OCI-LY7 (cell line): ENCODE measurements around the gene ERBB2. TPM values are rescaled to one million over a fixed set of nuclear protein-coding genes. Genes with fewer than 3 reads are reported as not detected.

ENCODE experiments used
- BruUV-seq: library from RNA; stranded (reverse); fragments of 400-500 nt; replicated peaks from 2 replicates; lab custom pipeline; 2021; lab: Mats Ljungman, UMichigan
- CTCF ChIA-PET: fragments of 300-600 bp; sonication (Branson Sonifier 250); formaldehyde crosslinking; loops from one replicate; lab custom pipeline; 2022; ENCODE audit warnings: antibody characterized with exemption; ENCODE audit not compliant: unreplicated experiment; lab: Charles Lee
- POLR2A ChIA-PET: fragments of 300-600 bp; sonication (Branson Sonifier 250); formaldehyde crosslinking; loops from one replicate; lab custom pipeline; 2022; ENCODE audit warnings: antibody characterized with exemption; lab: Charles Lee
- DNase-seq: peaks from one replicate; pipeline ENCODE4 v3.0.0-alpha.2; 2015; ENCODE audit warnings: low spot score
- H2AFZ ChIP-seq: fragments of 200-600 bp; sonication (generic), shearing (Covaris generic); 2 replicates; pipeline ENCODE4 v1.6.1; 2014; ENCODE audit warnings: mild to moderate bottlenecking, antibody characterized with exemption, low read length, moderate library complexity
- H3K27ac ChIP-seq: fragments of 200-600 bp; sonication (generic); 2 replicates; pipeline ENCODE4 v1.5.1; 2014; ENCODE audit warnings: mixed run types, low read depth, mild to moderate bottlenecking, moderate library complexity, low read length, inconsistent platforms; ENCODE audit not compliant: poor library complexity, severe bottlenecking
- H3K36me3 ChIP-seq: fragments of 200-600 bp; sonication (generic); 2 replicates; pipeline ENCODE4 v1.6.1; 2014; ENCODE audit warnings: mild to moderate bottlenecking, antibody characterized with exemption, low read length, moderate library complexity, mixed read lengths; ENCODE audit not compliant: insufficient read depth
- H3K4me1 ChIP-seq: fragments of 200-600 bp; sonication (generic); 2 replicates; pipeline ENCODE4 v1.5.1; 2014; ENCODE audit warnings: mild to moderate bottlenecking, low read length; ENCODE audit not compliant: insufficient read depth, poor library complexity, severe bottlenecking
- H3K4me2 ChIP-seq: fragments of 200-600 bp; sonication (generic); 2 replicates; pipeline ENCODE4 v1.6.1; 2014; ENCODE audit warnings: mild to moderate bottlenecking, low read length
- H3K4me3 ChIP-seq: fragments of 200-600 bp; sonication (generic); 2 replicates; pipeline ENCODE4 v1.5.1; 2014; ENCODE audit warnings: mild to moderate bottlenecking, low read depth, low read length; ENCODE audit not compliant: poor library complexity, severe bottlenecking
- H3K79me2 ChIP-seq: fragments of 200-600 bp; sonication (generic); 2 replicates; pipeline ENCODE4 v1.6.1; 2016; ENCODE audit warnings: low read depth, mild to moderate bottlenecking, low read length, moderate library complexity, mixed read lengths; ENCODE audit not compliant: insufficient read depth
- H3K9me2 ChIP-seq: fragments of 200-600 bp; sonication (generic); 2 replicates; pipeline ENCODE4 v1.6.1; 2016; ENCODE audit warnings: mild to moderate bottlenecking, low read length, mixed read lengths; ENCODE audit not compliant: insufficient read depth
- H3K9me3 ChIP-seq: fragments of 200-600 bp; sonication (generic); 2 replicates; pipeline ENCODE4 v1.6.1; 2014; ENCODE audit warnings: mild to moderate bottlenecking, mixed run types, low read length, mixed read lengths
- H4K20me1 ChIP-seq: fragments of 200-600 bp; sonication (generic); 2 replicates; pipeline ENCODE4 v1.6.1; 2014; ENCODE audit warnings: mild to moderate bottlenecking, antibody characterized with exemption, low read length, moderate library complexity, mixed read lengths; ENCODE audit not compliant: insufficient read depth
- EZH2phosphoT487 ChIP-seq: fragments of 200-600 bp; sonication (generic); IDR thresholded peaks from 2 replicates; pipeline ENCODE4 v1.6.1; 2018; ENCODE audit warnings: low read depth, borderline replicate concordance, mild to moderate bottlenecking, mixed run types, antibody characterized with exemption, low read length, moderate library complexity, mixed read lengths
- intact Hi-C: fragments of 100-400 bp; cut with micrococcal nuclease; formaldehyde crosslinking; loops from one replicate; pipeline ENCODE4 v1.10.0; 2022; ENCODE audit not compliant: unreplicated experiment
- total RNA-seq, 2 experiments: library from RNA; depleted of rRNA in 1 of 2; stranded (reverse); fragments of >200 nt in 1 of 2; shearing (Covaris generic) in 1 of 2; gene quantifications; 2 replicates each; pipeline ENCODE4 v1.2.3, GENCODE V29; 2014 to 2022
- TF ChIP-seq, protein P1 (sequence below): fragments of 200-600 bp; sonication (generic); conservative IDR thresholded peaks from 2 replicates; pipeline ENCODE4 v1.5.1; 2014; ENCODE audit warnings: mild to moderate bottlenecking, antibody characterized with exemption, low read length, moderate library complexity, mixed read lengths

The ERBB2 gene
- total RNA-seq, 2 experiments from 2014 or later = 6.5 to 11.4 TPM

DNA sequence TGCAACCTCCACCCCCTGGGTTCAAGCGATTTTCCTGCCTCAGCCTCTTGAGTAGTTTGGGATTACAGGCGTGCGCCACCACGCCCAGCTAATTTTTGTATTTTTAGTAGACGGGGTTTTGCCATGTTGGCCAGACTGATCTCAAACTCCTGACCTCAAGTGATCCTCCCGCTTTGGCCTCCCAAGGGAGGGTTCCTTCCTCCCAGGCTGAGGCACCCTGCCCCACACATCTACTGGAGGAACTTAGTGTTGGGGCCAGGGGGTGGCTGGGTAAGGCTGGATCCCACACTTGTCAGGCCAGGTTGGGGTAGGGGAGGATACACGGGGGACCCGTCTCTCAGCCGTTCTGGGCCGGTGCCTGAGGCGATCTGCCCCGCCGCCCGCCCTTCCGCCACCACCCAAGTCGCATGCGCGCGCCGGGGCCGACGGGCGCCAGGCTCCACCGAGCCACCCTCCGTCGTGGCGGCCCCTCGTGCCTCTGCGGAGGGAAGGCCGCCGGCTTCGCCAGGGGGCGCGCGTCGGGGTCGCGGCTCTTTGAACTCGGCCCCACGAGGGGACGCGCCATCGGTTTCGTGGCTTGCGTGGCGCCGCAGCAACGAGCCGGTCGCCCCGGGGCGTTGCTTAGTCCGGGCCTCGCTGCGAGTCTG, 53.8 kb downstream of the ERBB2 start:
- intact Hi-C loops = loop anchor here (1.0 to 10.0 kb wide), 10 partner anchors 23 to 299 kb away; partner anchors contain the start of genes IKZF3, LRRC3C, MED1 and MIEN1
- TF ChIP-seq, protein P1, sequence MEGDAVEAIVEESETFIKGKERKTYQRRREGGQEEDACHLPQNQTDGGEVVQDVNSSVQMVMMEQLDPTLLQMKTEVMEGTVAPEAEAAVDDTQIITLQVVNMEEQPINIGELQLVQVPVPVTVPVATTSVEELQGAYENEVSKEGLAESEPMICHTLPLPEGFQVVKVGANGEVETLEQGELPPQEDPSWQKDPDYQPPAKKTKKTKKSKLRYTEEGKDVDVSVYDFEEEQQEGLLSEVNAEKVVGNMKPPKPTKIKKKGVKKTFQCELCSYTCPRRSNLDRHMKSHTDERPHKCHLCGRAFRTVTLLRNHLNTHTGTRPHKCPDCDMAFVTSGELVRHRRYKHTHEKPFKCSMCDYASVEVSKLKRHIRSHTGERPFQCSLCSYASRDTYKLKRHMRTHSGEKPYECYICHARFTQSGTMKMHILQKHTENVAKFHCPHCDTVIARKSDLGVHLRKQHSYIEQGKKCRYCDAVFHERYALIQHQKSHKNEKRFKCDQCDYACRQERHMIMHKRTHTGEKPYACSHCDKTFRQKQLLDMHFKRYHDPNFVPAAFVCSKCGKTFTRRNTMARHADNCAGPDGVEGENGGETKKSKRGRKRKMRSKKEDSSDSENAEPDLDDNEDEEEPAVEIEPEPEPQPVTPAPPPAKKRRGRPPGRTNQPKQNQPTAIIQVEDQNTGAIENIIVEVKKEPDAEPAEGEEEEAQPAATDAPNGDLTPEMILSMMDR = no peak
- TF ChIP-seq EZH2phosphoT487 = no peak
- peak overlapping the region; percentile 31; the same call in 1 of the 2 replicates for H2AFZ ChIP-seq
- BruUV-seq = no TSS peak
- peak; percentile 78 for DNase-seq
- ChIA-PET CTCF (interaction anchor here (1.7 kb wide), 1 partner anchor 132 kb away, joined by 5 read pairs; no protein-coding TSS in a partner anchor), POLR2A (interaction anchor here (0.8 to 3.8 kb wide), 3 partner anchors 45 to 108 kb away, joined by 3 to 27 read pairs (median 4); no protein-coding TSS in a partner anchor)
- no peaks in the 10 kb centered on the region for H3K9me2 ChIP-seq
- H3K79me2 ChIP-seq = peaks cover 8% of the 10 kb centered on the region; the same call in 1 of the 2 replicates
- peak overlapping the region; percentile 75 for H3K4me2 ChIP-seq
- no peaks in the 10 kb centered on the region; the same call in 1 of the 2 replicates for H3K36me3 ChIP-seq
- peak overlapping the region; percentile 63 for H3K4me3 ChIP-seq
- peak overlapping the region; percentile 85 for H3K27ac ChIP-seq
- peaks cover 66% of the 10 kb centered on the region for H3K4me1 ChIP-seq
- H3K9me3 ChIP-seq = no peaks in the 10 kb centered on the region
- H4K20me1 ChIP-seq = no peaks in the 10 kb centered on the region

DNA sequence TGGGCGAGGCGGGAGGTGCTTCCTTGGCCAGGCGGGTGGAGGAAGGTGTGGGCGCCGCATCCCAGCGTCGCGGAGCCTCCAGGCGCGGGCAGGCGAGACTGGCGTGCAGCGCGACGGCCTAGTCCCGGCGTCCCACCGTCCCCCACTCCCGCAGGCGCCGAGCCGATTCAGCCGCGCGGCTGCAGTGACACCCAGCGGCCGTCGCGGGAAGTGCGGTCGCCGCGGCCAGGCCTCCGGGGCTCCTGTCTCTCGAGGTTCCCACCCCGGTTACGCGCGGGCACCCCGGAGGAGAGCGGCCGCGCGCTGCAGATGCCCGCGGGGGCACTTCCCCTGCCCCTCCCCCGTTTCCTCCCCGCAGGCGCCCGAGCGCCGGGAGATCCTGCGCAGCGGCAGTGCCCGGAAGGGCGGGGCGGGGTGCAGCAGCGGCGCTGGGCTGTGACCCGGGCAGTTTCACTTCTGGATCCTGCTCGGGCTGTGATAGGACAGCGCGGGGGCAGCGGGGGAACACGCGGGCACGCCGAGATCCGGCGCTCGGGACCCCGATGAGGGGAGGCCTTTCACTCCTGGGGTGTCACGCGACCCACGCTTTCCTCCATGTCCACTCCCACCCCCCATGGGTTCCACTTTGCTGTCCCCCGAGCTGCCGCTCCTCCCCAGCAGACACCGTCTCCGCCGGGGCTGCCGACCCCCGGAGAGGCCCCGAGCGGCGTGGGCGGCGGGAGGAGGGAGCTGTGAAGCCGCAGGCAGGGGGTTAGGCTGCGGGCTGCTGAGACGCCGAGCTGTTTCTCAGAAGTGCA, 54.5 kb downstream of the ERBB2 start:
- intact Hi-C loops = loop anchor here (1.0 to 10.0 kb wide), 10 partner anchors 24 to 300 kb away; partner anchors contain the start of genes IKZF3, LRRC3C, MED1 and MIEN1
- ChIA-PET CTCF (interaction anchor here (1.7 kb wide), 1 partner anchor 133 kb away, joined by 5 read pairs; no protein-coding TSS in a partner anchor), POLR2A (interaction anchor here (0.6 to 3.8 kb wide), 6 partner anchors 18 to 136 kb away, joined by 3 to 27 read pairs (median 10); no protein-coding TSS in a partner anchor)
- H2AFZ ChIP-seq = peak overlapping the region; percentile 31; the same call in 1 of the 2 replicates
- peaks cover 4% of the 10 kb centered on the region; the same call in 1 of the 2 replicates for H3K36me3 ChIP-seq
- peaks cover 73% of the 10 kb centered on the region for H3K4me1 ChIP-seq
- peak overlapping the region; percentile 94 for H3K4me2 ChIP-seq
- H4K20me1 ChIP-seq = no peaks in the 10 kb centered on the region
- H3K79me2 ChIP-seq = peaks cover 14% of the 10 kb centered on the region; the same call in 1 of the 2 replicates
- BruUV-seq = no TSS peak
- peak overlapping the region; percentile 67 for H3K4me3 ChIP-seq
- peak; percentile 99 for DNase-seq
- H3K9me2 ChIP-seq = no peaks in the 10 kb centered on the region
- peak overlapping the region; percentile 99 for H3K27ac ChIP-seq
- TF ChIP-seq EZH2phosphoT487 = no peak
- TF ChIP-seq, protein P1 = peak; percentile 76
- H3K9me3 ChIP-seq = no peaks in the 10 kb centered on the region
